GM18520 (cell line): ENCODE data around the gene PMIS2.

Experiments used
- ATAC-seq: cut with Tn5 transposase; IDR thresholded peaks from one replicate; pipeline ENCODE4 v1.9.1; 2021; ENCODE audit not compliant: unreplicated experiment

Gene PMIS2

DNA sequence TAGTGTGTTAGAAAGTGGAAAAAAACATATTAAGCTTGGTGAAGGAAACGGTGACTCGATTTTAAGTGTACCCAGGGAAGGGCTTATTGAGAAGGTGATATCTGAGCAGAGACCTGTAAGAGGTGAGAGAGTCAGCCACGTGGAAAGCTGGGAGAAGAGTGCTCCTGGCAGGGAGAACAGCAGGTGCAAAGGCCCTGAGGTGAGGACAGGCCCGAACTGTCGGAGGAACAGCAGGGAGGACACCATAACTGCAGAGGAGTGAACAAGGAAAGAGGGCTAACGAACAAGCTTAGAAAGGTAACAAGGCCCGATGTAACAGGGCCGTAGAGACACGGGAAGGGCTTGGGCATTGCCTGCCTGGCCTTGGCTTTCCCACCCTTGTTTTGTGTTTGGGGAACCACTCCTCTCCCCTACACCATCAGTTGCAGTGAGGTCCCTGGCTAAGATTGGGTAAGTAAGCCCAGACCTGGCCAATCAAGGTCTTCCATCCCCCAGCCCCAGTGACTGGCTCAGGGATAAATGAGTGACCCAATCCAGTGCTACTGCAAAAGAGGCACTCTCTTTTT is 29.9 kb upstream of the PMIS2 start:
- no peak for ATAC-seq

DNA sequence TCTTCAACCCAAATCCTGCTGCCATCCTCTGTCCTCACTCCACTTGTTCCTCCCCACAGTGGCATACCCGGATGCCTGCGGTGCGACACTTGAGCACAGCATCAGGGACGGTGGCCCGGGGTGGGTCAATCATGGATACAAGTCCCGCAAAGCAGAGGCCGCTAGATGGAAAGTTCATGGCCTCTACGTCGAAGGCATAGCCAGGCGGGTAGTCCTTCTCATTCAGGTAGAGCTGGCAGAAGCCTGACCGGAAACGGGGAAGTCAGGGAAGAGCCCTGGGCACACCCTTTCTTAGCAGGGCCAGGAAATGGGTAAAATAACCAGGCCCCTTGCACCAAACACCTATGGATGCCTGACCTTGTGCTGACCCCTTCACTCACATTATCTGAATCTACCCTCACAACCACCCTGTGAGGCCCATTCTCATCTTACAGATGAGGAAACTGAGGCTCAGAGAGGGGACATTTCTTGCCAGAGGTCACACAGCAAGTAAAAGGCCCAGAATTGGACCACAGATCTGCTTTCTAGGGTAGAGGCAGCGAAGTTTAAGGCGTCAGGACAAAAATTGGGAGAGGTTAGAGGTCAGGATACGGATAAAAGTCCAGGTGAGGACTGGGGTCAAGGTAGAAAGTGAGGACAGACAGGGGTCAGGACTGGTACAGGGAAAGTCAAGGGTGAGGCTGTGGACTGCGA is 29.0 kb upstream of the PMIS2 start:
- ATAC-seq: no peak

DNA sequence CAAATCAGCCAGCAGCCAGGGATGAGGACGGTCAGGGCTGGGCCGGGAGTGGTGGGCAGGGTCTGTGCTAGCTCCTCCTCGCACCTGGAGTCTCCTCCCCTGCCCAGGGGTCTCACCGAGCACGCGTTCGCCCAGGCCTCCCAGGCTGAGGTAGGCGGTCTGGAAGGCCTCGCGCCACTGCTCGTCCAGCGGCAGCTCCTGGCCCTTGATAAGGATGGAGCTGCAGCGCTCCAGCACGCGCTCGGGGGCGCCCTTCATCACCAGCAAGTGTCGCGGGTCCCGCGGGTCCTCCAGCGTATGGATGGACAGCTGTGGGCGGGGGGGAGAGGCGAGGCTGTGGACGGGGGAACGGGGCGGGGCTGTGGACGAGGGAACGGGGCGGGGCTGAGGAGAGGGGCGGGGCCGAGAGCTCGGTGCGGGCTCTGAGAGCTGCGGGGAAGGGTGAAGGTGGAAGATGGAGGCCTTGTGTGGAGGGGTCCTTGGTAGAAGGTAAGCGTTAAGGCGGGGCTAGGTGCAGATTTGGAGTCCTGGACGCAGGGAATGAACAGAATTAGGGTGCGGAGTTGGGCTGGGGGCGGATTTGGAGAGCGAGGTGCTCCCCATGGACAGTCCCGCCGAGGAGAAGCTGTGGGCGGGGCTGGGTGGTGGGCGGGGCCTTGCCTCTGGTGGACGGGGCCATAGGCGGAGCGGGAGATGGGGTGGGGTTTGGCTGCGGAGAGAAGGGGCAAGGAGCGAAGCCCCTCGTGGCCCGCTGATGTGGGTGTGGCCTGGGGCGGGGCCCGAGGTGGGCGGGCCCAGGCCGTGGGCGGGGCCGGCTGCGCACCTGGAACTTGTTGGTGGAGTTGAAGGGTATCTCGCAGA is 28.2 kb upstream of the PMIS2 start:
- ATAC-seq: no peak

DNA sequence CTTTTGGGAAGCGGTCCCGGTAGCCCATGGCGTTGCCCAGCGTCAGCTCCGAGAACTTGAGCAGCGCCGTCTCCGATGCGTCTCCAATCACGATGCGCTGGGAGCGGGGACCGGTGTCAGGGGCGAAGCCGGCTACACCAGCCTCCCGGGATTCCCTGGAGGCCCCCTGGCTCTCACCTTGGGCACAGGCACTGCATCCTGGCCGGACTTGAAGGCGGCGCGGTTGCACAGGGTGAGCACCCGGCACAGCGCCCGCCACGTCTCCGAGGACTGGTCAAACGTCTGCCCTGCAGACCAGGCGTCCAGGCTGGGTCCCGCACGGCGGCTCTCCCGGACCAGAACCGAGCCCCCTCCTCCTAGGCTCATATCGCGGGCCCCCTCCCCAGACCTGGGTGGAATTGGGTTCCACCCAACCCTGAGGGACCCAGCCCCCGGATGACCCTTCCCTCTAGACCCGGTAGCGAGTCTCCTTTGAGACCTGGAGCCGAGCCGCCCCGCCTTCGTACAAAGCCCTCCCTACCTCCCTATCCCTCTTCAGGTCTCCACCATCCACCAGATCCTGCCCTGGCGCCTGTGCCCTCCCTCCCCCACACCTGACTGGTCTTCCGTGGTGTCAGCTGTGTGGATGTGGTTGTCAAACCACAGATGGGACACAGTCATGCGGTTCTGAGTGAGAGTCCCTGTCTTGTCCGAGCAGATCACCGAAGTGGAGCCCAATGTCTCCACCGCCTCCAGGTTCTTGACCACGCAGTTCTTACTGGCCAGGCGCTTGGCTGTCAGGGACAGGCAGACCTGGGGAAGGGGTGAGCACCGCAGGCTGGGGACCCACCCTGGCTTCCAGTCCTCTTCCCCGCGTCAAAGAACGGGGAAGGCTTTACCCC is 27.3 kb upstream of the PMIS2 start:
- ATAC-seq: no peak

DNA sequence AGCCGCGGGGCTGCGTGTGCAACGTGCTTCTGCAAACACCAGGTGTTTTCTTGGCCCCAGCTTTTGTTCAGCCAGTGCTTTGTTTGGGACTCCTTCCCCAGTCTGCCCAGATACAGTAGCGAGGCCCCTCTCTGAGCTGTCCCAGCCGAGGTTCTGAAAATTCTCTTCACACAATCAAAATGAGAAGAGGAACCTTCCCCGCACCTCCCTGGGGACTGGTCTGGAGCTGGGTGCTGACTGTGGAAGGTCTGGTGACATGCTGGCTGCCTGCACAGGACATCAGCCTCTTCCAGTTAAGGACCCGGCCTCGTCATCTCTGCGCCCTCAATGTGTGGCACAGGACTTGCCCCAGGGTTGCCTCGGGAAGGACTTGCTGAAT is 26.7 kb upstream of the PMIS2 start:
- no peak for ATAC-seq

DNA sequence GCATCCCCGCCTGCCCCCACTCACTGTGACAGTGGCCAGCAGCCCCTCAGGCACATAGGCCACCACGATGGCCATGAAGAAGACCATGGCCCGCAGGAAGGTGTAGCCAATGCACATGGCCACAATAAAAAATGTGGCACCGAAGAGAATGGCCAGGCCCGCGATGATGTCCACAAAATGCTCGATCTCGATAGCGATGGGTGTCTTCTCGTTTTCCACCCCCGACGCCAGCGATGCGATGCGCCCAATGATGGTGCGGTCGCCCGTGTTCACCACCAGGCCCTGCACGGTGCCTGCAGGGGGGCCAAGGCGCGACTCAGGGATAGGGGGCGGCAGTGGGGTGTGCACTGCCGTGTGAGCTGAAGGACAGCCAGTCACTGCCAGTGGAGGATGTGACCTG is 26.2 kb upstream of the PMIS2 start:
- no peak for ATAC-seq

DNA sequence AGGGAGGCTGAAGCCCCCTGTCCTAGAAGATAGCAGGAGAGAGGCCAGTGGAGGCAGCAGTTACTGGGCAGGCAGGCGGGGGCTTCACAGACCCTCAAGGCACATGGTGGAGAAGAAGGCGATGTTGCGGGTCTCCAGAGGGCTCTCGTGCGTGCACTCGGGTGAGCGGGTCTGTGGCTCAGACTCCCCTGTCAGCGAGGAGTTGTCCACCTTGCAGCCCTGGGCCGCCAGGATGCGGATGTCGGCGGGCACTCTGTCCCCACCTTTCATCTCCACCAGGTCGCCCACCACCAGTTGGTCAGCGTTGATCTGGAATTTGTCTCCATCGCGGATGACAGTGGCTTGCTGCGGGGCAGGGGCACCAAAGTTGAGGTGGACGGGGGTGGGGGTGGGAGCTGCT is 25.7 kb upstream of the PMIS2 start:
- no peak for ATAC-seq

DNA sequence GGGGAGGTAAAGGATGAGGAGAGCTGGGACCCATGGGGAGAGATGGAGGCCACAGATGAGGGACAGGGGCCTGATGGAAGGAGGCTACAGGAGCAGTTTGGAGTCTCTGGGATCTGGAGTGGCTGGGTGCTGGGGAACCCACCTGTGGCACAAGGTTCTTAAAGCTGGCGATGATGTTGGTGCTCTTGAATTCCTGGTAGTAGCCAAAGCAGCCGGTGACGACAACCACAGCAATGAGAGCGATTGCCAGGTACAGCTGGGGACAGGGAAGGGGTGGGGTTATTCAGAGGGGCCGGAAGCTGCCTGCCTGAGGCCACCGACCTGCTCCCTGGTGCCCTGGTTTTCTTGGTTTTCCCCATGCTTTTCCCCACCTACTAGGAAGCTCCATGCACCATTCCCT is 25.3 kb upstream of the PMIS2 start:
- no peak for ATAC-seq

DNA sequence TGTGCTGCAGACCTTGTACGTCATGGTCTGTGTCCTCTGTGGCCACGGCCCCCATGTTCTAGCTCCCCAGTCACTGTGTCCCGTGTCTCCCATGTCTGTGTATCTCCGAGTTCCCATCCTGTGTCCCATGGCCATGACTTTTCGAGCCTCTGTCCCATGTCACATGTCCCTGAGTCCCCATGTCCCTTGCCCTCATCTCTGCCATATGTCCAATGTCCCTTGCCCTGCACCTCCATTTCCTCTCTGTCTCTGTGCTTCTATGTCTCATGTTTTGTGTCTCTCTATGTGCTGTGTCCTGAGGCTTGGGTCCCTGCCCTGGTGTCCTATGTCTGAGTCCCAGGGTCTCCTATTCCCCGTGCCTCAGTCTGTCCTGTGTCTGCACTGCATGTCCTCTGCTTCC is 24.5 kb upstream of the PMIS2 start:
- no peak for ATAC-seq

DNA sequence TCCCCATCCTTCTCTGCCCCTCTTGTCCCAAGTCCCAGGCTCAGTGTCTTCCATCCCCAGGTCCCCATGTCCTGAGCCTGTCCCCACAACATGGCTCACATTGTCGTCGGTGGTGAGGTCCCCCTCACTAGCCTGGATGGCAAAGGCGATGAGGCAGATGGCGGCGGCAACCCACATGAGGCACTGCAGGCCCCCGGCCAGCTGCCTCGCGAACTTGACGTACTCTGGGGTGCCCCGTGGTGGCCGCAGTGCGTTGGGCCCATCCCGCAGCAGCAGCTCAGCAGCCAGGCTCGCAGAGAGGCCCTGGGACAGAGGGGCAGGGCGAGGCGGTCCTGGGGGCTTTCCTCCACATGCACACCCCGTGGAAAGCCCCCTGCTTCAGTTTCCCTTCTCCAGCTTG is 23.6 kb upstream of the PMIS2 start:
- no peak for ATAC-seq

DNA sequence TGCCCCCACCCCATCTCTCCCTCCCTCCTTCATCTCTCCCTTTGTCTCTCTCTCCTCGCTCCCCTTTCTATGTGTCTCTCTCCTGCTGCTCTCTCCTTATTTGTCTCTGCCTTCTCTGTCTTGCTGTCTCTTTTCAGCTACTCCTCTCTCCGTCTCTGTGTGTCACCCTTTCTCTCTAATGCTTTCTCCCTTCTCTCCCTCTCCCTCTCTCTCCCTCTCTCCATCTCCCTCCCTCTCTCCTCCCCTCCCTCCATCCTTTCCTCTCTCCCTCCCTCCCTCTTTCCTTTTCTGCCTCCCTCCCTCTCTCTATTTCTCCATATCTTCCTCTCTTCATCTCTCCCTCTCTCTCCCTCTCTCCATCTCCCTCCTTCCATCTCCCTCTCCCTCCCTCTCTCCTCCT is 23.2 kb upstream of the PMIS2 start:
- ATAC-seq: no peak

DNA sequence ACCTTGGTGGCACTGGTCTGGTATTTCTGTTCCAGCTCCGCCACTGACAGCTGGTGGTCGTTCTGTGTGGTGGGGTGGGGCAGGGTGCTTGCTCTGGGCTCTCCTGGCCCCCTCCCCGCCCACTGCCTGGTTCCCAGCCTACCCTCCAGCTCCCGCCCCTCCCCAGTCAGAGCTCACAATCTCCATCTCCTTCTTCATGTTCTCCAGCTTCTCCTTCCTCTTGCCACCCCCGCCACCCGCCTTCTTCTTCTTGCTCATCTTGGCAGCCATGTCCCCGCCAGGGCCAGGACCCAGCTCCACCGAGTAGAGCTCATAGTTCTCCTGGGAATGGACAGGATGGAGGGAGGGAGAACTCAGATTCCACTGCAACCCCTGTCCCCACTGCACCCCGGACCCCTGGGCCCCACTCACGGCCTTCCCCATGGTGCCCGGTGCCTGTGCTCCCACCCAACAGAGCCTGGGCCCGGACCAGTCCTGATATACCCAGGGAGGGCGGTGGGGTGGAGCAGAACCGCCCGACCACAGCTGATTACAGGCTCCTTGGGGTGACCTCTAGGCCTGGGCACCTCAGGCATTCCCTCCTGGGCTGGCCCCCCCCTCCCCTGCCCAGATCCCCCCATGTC is 22.7 kb upstream of the PMIS2 start, which contains the start of gene ATP4A:
TSS of gene ATP4A (minus strand) at position 452 of the 623 bp plus-strand sequence. CDS start at position 423, 29 bp downstream.
- ATAC-seq: no peak

DNA sequence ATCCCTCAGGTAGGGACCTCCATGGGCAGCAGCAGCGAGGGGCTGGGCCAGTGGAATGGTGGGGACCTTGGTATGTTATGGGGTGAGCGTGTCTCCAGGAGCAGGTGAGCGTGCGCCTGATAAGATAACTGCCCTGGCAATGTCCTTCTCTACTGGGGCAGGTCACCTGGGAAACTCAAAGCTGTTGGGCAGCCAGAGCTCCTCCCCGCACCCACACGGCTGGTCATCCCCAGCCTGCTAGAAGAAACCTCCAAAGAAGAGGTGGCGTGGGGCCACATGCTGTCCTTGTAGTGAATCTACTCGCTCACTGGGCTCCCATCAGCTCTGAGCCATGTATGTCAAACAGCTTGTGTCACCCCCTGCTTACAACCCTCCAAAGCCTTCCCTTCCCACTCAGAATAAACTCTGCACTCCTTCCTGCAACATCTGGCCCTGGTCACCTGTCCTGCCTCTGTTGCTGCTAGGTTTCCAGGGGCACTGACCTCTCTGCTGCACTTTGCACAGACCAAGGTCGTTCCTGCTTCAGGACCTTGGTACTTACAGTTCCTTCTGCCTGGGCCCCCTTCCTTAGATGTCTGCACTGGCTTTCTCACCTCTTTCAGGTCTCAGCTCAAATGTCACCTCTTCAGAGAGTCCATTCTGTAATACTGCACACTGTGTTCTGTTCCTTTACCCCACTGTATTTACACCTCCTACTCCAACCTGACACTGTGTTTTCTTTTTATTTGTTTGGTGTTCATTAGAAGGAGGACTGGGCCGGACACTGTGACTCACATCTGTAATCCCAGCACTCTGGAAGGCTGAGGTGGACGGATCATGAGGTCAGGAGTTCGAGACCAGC is 20.7 kb upstream of the PMIS2 start:
- ATAC-seq: no peak

DNA sequence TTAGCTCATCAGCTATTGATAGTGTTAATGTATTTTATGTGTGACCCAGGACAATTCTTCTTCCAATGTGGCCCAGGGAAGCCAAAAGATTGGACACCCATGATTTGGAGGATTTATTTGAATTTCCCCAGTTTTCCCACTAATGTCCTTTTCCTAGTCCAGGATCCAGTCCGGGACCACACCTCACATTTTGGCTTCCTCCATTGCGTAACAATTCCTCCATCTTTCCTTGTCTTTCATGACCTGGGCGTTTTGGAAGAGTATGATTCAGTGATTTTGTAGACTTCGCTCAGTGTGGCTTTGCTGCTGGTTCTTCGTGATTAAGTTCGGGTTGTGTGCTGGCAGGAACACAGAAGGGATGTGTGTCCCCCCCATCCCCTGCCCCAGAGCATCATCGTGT is 19.2 kb upstream of the PMIS2 start:
- ATAC-seq: no peak

DNA sequence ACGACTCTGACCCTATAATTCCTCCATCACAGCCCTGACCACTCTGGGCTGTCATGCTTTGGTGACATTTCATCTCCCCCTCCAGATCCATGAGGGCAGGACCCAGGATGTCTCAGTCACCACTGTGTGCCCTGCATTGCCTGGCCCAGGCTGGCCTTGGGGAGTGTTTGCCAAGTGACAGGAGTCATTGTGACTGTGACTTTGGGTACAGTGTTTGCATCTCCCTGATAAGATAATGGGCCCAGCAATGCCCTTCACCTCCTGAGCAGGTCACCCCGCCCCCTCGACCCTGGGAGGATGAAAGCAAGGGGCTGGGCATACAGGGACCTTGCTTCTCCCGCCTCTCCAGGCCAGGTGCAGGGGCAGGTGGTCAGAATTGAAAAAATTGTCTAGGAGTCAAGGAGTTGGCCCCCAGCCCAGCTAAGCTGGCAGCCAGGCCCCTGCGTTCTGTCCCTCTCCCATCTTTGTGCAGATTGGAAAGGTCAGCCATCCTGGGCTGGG is 16.6 kb upstream of the PMIS2 start:
- no peak for ATAC-seq

DNA sequence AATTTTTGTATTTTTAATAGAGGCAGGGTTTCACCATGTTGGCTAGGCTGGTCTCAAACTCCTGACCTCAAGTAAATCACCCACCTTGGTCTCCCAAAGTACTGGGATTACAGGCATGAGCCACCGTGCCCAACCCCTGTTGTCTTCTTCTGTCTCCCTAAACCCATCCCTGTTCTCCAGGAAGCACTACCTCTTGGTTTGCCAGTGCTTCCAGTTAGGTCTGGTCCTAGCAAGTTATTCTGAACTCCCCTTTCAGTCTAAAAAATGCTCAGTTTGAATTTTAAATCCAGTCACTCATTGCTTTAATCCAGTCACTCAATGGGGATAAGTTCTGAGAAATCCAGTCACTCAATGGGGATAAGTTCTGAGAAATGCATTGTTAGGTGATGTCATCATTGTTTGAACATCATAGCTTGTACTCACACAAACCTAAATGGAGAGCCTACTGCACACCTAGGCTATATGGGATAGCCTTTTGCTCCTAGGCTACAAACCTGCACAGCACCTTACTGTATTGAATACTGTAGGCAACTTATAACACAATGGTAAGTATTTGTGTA is 14.5 kb upstream of the PMIS2 start:
- no peak for ATAC-seq

DNA sequence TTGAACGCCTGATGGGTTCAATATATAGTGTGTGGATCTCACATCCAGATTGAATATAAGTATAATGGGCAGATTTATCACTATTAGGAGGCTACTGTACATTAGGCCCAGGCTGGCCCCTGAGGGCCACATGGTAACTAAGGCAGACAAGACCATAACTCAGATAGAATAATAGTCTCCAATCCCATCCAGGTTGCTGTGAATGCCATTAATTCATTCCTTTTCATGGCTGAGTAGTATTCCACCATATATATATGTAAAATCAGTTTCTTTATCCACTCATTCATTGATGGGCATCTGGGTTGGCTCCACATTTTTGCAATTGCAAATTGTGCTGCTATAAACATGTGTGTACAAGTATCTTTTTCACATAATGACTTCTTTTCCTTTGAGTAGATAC is 8.1 kb upstream of the PMIS2 start:
- ATAC-seq: no peak

DNA sequence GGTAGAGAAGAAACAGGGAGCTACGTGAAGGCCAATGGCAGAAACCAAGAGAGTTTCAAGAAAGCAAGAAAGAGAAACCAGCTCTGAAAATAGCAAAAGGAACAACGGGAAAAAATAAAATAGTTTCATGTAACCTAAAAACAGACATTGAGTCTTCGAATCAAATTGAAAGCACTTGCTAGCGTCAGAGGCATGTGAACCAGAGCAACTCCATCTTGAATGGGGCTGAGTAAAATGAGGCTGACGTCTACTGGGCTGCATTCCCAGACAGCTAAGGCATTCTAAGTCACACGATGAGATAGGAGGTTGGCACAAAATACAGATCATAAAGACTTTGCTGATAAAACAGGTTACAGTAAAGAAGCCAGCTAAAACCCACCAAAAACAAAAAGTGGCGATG is 7.3 kb upstream of the PMIS2 start:
- ATAC-seq: no peak

DNA sequence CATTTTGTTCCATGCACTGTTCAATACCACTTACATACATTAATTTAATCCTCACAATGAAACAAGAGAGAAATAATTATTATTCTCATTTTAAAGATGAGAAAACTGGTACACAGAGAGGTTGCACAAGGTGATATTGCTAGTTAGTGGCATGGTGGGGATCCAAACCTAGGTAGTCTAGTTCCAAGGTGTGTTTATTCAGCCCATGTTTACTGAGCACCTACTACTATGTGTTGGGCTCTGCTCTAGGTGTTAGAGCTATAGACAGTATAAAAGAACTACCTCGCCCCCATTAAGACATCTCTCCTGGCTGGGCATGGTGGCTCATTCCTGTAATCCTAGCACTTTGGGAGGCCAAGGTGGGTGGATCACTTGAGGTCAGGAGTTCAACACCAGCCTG is 3.2 kb upstream of the PMIS2 start:
- ATAC-seq: no peak
